Left lung (tissue), 10 donors: ENCODE data around the gene PEF1. TPM values are rescaled to one million over a fixed set of nuclear protein-coding genes. Genes with fewer than 3 reads are reported as not detected.

ENCODE experiments used
- ATAC-seq: fragments of 200-7000 bp; cut with Tn5 transposase; one replicate; pipeline ENCODE4 v1.9.1; 2020; ENCODE audit warnings: moderate library complexity
- DNase-seq, 4 donors: peaks; one replicate each; pipeline ENCODE4 v3.0.0-alpha.2; 2013 to 2020
- H3K27ac ChIP-seq, 2 donors: fragments of 200-600 bp; sonication (generic) in 1 of 2; one replicate each; pipeline versions ENCODE4 v1.5.0 to v1.8.0; 2020 to 2021
- H3K27me3 ChIP-seq, 2 donors: fragments of 200-600 bp; sonication (generic) in 1 of 2; one replicate each; pipeline versions ENCODE4 v1.5.0 to v1.8.0; 2020 to 2021
- H3K36me3 ChIP-seq, 2 donors: fragments of 200-600 bp; sonication (generic) in 1 of 2; one replicate each; pipeline versions ENCODE4 v1.5.0 to v1.8.0; 2020 to 2021
- H3K4me1 ChIP-seq, 2 donors: fragments of 200-600 bp; one replicate each; pipeline ENCODE4 v1.8.0; 2021
- H3K4me3 ChIP-seq, 2 donors: fragments of 200-600 bp; sonication (generic) in 1 of 2; one replicate each; pipeline versions ENCODE4 v1.5.0 to v1.8.0; 2020 to 2021; ENCODE audit warnings: mild to moderate bottlenecking in 1 of 2
- H3K9me3 ChIP-seq, 2 donors: fragments of 200-600 bp; sonication (generic) in 1 of 2; one replicate each; pipeline versions ENCODE4 v1.5.0 to v1.8.0; 2020 to 2021
- CTCF ChIP-seq, 2 donors: fragments of 200-600 bp; sonication (generic) in 1 of 2; IDR thresholded peaks; one replicate each; pipeline versions ENCODE4 v1.5.0 to v1.8.0; 2021; ENCODE audit warnings: antibody characterized with exemption in 2 of 2
- intact Hi-C, 2 donors: fragments of 100-400 bp; cut with DNase I; formaldehyde crosslinking; loops; one replicate each; pipeline versions ENCODE4 v1.11.2 to v1.14.2; 2022
- polyA plus RNA-seq, 6 donors: library from polyadenylated mRNA; unstranded; fragments of 120-200 nt; gene quantifications; one replicate each; pipeline ENCODE4 v1.2.1, GENCODE V29; 2013; ENCODE audit not compliant: insufficient read length in 6 of 6
- total RNA-seq, 2 donors: library from RNA; stranded (reverse); fragmentation: NEBNext Ultra II Directional; extraction: Animal tissue kit (Norgen Biotek cat#: 25700); gene quantifications; one replicate each; pipeline ENCODE4 v1.2.1, GENCODE V29; 2021
- donor health status: DM: no; HTN: yes; CAD: no.
- donor health status: DM: no; HTN: no; CAD: no.

Gene PEF1
- total and polyA plus RNA-seq, 8 donors: 55.4 to 75.8 (median 64.3) TPM

GRCh38 chr1:31650161-31651088, 5.7 kb upstream of the PEF1 start:
- DNase-seq (no peak), ATAC-seq (no peak)
- H3K4me3 ChIP-seq: no peak overlapping the region
- no peaks in the 10 kb centered on the region for H3K36me3 ChIP-seq
- H3K27ac ChIP-seq: no peak overlapping the region
- intact Hi-C loops: no loop called here
- no peak for TF ChIP-seq CTCF (IDR thresholded peaks at IDR 0.05)
- peaks cover 0 to 5% of the 10 kb centered on the region in 2 donors for H3K4me1 ChIP-seq
- no peaks in the 10 kb centered on the region for H3K9me3 ChIP-seq
- H3K27me3 ChIP-seq: no peaks in the 10 kb centered on the region

GRCh38 chr1:31648641-31649357, 4.1 kb upstream of the PEF1 start:
- DNase-seq: no peak
- H3K27ac ChIP-seq: no peak overlapping the region
- no peak for ATAC-seq
- H3K4me3 ChIP-seq: no peak overlapping the region
- H3K36me3 ChIP-seq: no peaks in the 10 kb centered on the region
- no peak for TF ChIP-seq CTCF (IDR thresholded peaks at IDR 0.05)
- peaks cover 0 to 11% of the 10 kb centered on the region in 2 donors for H3K4me1 ChIP-seq
- intact Hi-C loops: no loop called here
- no peaks in the 10 kb centered on the region for H3K9me3 ChIP-seq
- no peaks in the 10 kb centered on the region for H3K27me3 ChIP-seq

- no peak for ATAC-seq
- H3K4me1 ChIP-seq: peaks cover 4 to 17% of the 10 kb centered on the region in 2 donors
- H3K4me3 ChIP-seq: no peak overlapping the region
- no peak for DNase-seq
- no peaks in the 10 kb centered on the region for H3K9me3 ChIP-seq
- no peak overlapping the region for H3K27ac ChIP-seq
- no peaks in the 10 kb centered on the region for H3K27me3 ChIP-seq
- no peak for TF ChIP-seq CTCF (IDR thresholded peaks at IDR 0.05)
- intact Hi-C loops: no loop called here
- H3K36me3 ChIP-seq: no peaks in the 10 kb centered on the region
Measured at GRCh38 chr1:31648190-31648589, 3.5 kb upstream of the PEF1 start.

- peaks cover 13 to 27% of the 10 kb centered on the region in 2 donors for H3K4me1 ChIP-seq
- no peaks in the 10 kb centered on the region for H3K27me3 ChIP-seq
- H3K4me3 ChIP-seq: no peak overlapping the region
- no peak for DNase-seq
- H3K27ac ChIP-seq: no peak overlapping the region
- no peak for TF ChIP-seq CTCF (IDR thresholded peaks at IDR 0.05)
- H3K36me3 ChIP-seq: no peaks in the 10 kb centered on the region
- ATAC-seq: no peak
- intact Hi-C loops: no loop called here
- H3K9me3 ChIP-seq: no peaks in the 10 kb centered on the region
Measured at GRCh38 chr1:31647106-31647505, 2.4 kb upstream of the PEF1 start.
